ENCODE data around the gene SLC35G6.

Gene SLC35G6

GRCh38 chr17:7483255-7484066, 2.2 kb downstream of the SLC35G6 start:
- DNase-seq (ENCODE audit: low read depth), result peak; percentile 81
- no peak for TF ChIP-seq CTCF (IDR thresholded peaks at IDR 0.05; ENCODE audit: low read depth, low read length, missing control alignments)
- peak overlapping the region; percentile 80 for H3K4me3 ChIP-seq (ENCODE audit: low read depth, low read length)

- no peak for TF ChIP-seq CTCF (IDR thresholded peaks at IDR 0.05; ENCODE audit: low read depth, low read length, missing control alignments)
- peak; percentile 93 for DNase-seq (ENCODE audit: low read depth)
- H3K4me3 ChIP-seq (ENCODE audit: low read depth, low read length), result peak within 1 kb of the TSS; percentile 80
Measured at GRCh38 chr17:7484067-7484918, 3.0 kb downstream of the SLC35G6 start, which contains the start of gene POLR2A. Gene POLR2A, plus strand, starts transcription at chr17:7484366.

GRCh38 chr17:7484919-7485377, 3.7 kb downstream of the SLC35G6 start:
- peak overlapping the region; percentile 76 for H3K4me3 ChIP-seq (ENCODE audit: low read depth, low read length)
- no peak for DNase-seq (ENCODE audit: low read depth)
- TF ChIP-seq CTCF (IDR thresholded peaks at IDR 0.05; ENCODE audit: low read depth, low read length, missing control alignments), result no peak

GRCh38 chr17:7486181-7486580, 4.9 kb downstream of the SLC35G6 start:
- TF ChIP-seq CTCF (IDR thresholded peaks at IDR 0.05; ENCODE audit: low read depth, low read length, missing control alignments), result no peak
- DNase-seq (ENCODE audit: low read depth), result no peak
- H3K4me3 ChIP-seq (ENCODE audit: low read depth, low read length), result peak overlapping the region; percentile 76

GRCh38 chr17:7490144-7490543, 8.9 kb downstream of the SLC35G6 start:
- no peak for TF ChIP-seq CTCF (IDR thresholded peaks at IDR 0.05; ENCODE audit: low read depth, low read length, missing control alignments)
- H3K4me3 ChIP-seq (ENCODE audit: low read depth, low read length), result no peak overlapping the region
- DNase-seq (ENCODE audit: low read depth), result no peak

GRCh38 chr17:7491583-7491982, 10.3 kb downstream of the SLC35G6 start:
- no peak for TF ChIP-seq CTCF (IDR thresholded peaks at IDR 0.05; ENCODE audit: low read depth, low read length, missing control alignments)
- no peak overlapping the region for H3K4me3 ChIP-seq (ENCODE audit: low read depth, low read length)
- DNase-seq (ENCODE audit: low read depth), result no peak
